Measurements from ENCODE around the gene SERGEF. TPM values are rescaled to one million over a fixed set of nuclear protein-coding genes. Genes with fewer than 3 reads are reported as not detected.

Gene SERGEF
- total RNA-seq, 1 donor from 2014 or later = 26.2 TPM

DNA sequence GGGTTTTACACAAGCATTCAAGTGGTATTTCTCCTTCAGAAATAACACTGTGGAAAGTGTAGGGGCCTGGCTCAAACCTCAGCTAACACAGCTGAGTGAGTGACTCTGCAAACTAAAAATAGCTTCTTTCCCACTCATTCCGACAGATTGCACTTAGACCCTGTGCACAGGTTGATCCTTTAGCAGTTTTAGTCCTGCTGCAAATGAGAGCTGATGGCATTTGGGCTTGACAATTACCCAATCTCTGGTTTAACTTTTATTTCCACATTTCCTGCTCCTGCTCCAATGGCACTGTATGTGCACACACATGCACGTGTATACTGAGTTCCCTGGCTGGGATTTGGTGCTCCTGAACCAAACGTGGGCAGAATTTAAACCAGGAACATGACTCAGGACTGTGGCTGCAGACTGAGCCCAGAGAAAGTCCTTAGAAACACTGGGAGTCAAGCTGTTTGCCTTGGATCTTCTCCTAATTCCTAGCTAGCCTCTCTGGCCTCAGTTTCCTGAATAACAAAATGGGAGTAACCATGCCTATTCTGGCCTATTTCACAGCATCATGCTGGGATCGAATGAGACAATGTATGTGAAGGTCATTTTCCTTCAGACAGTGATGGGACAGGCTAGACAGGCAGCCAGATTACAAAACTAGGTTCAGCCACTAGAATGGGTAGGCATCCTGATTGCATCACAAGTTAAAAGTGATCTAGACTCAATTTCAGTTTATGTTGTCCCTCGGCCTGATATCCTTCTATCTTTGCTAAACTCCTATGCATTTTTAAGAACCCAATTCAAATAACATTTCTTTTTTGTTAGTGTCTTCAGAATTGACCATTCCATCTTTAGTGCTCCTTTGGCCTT lies 58.2 kb downstream of the SERGEF start:
- H3K27ac Mint-ChIP-seq = no peak overlapping the region
- H3K27me3 Mint-ChIP-seq = no peaks in the 10 kb centered on the region
- H3K36me3 Mint-ChIP-seq (ENCODE audit: low read depth) = peaks cover 49% of the 10 kb centered on the region
- intact Hi-C loops (cut with micrococcal nuclease) = no loop called here
- H3K9me3 Mint-ChIP-seq = no peaks in the 10 kb centered on the region
- no peak for DNase-seq
- no peak overlapping the region for H3K4me3 Mint-ChIP-seq
- no peaks in the 10 kb centered on the region for H3K4me1 Mint-ChIP-seq

DNA sequence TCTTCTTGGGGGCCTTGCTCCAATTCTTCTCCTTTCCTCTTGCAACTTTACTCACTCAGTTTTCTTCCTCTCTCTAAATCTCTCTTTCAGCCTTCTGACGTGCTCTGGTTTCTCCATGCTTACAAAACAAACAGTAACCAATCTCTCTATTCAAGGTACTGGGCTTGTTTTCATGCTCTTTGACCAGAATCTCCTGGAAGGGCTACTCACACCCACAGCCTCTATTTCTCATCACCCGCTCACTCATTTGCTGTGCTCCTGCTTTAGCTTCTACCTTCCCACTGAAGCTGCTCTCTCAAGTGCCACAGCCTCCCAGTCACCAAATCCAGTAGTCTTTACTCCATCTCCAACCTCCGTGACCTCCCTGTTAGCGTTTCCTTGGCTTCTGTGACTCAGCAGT lies 60.4 kb downstream of the SERGEF start:
- no peak overlapping the region for H3K27ac Mint-ChIP-seq
- no peak for DNase-seq
- intact Hi-C loops (cut with micrococcal nuclease) = no loop called here
- H3K36me3 Mint-ChIP-seq (ENCODE audit: low read depth) = peaks cover 39% of the 10 kb centered on the region
- H3K4me1 Mint-ChIP-seq = no peaks in the 10 kb centered on the region
- no peaks in the 10 kb centered on the region for H3K9me3 Mint-ChIP-seq
- H3K27me3 Mint-ChIP-seq = no peaks in the 10 kb centered on the region
- no peak overlapping the region for H3K4me3 Mint-ChIP-seq

DNA sequence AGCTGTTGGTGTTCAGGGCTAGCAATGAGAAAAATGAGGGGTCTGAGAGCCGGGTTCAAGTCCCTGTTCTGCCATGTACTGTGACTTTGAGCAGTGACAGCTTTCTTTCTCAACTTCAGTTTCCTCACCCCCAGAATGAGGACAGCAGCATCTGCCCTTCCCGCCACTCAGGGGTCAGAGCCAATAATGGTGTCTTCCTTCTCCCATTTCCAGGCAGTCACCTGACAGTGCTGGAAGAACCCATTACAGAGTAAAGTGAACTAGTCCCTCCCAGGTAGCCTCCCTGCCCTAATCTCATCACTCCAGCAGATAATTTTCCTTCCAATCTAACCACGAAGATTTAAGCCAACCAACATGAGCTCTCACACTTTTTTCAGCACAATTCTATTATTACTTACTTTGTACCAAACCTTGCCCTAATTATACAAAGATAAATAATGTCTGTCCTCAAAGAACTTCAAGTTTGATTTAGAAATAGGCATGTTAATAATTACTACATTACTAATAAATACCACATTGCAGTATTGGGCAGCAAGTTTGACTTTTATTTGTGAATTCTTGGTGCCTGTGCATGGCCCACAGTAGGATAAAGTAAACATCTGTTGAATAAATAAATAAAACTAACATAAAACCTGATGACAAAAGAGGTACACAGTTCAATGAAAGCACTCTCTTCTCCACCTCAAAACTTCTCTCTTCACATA lies 61.0 kb downstream of the SERGEF start:
- Mint-ChIP-seq H3K4me3 (no peak overlapping the region), H3K4me1 (no peaks in the 10 kb centered on the region), H3K27me3 (no peaks in the 10 kb centered on the region), H3K9me3 (no peaks in the 10 kb centered on the region), H3K27ac (no peak overlapping the region), H3K36me3 (ENCODE audit: low read depth) (peaks cover 36% of the 10 kb centered on the region)
- intact Hi-C loops (cut with micrococcal nuclease) = no loop called here
- DNase-seq = no peak

DNA sequence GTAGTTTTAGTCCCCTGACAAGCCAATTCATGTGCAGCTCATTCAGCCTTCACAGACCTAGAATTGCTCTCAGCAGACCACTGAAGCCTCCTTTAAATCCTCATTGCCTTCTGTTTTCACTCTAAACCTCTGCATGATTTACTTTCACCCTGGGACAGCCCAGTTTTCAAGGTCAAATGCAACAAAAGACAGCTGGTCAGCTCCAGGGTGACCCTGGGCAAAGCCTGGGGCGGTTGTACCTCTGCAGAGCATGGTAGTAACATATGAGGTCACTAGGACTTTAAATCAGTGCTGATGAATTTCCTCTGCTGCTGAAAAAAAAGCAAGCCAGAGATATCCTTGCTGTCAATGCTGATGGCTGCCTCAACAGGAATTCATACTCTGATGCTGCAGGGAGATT lies 62.2 kb downstream of the SERGEF start:
- Mint-ChIP-seq H3K4me3 (no peak overlapping the region), H3K9me3 (no peaks in the 10 kb centered on the region), H3K36me3 (ENCODE audit: low read depth) (peaks cover 35% of the 10 kb centered on the region), H3K4me1 (no peaks in the 10 kb centered on the region), H3K27ac (no peak overlapping the region), H3K27me3 (no peaks in the 10 kb centered on the region)
- no peak for DNase-seq
- intact Hi-C loops (cut with micrococcal nuclease) = no loop called here

DNA sequence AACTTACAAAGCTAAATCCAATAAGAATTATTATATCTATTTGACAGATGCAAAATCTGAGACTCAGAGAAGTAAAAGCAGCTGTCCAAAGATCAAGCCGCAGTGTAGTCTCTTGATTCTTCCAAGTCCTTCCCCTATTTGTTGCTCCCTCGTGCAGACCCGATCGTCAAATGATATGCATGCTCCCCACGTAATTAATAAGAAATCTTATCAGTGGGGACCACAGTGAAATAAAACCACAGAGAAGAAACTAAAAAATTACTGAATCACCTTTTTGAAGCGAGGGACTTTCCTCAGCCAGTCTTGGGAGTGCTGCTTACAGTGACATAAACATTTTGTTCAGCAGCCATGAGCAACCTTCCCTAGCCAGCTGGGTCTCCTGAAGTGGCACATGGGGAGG lies 64.6 kb downstream of the SERGEF start:
- no peak overlapping the region for H3K27ac Mint-ChIP-seq
- DNase-seq = no peak
- peaks cover 4% of the 10 kb centered on the region for H3K9me3 Mint-ChIP-seq
- intact Hi-C loops (cut with micrococcal nuclease) = no loop called here
- peaks cover 42% of the 10 kb centered on the region for H3K36me3 Mint-ChIP-seq (ENCODE audit: low read depth)
- H3K4me3 Mint-ChIP-seq = no peak overlapping the region
- no peaks in the 10 kb centered on the region for H3K27me3 Mint-ChIP-seq
- no peaks in the 10 kb centered on the region for H3K4me1 Mint-ChIP-seq

DNA sequence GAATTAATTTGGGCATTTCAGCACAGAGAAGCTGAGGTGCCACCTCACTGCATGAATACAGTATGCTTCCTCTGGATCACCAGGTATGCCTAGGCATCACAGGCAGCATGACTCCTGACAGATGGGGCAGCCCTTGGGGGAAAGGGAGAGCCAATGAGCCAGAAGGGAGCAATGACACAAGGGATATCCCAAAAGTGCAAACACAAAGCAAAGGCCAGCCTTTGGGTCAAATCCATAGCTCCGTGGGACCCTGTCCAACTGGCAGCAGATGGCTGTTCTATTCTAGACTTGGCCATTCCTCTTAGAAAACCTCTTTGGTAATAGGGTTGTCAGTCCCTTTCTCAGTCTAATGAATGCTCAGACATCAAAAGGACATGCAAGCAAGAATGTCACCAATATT lies 73.3 kb downstream of the SERGEF start:
- no peaks in the 10 kb centered on the region for H3K27me3 Mint-ChIP-seq
- no peak overlapping the region for H3K27ac Mint-ChIP-seq
- peaks cover 15% of the 10 kb centered on the region for H3K36me3 Mint-ChIP-seq (ENCODE audit: low read depth)
- DNase-seq = no peak
- H3K4me1 Mint-ChIP-seq = no peaks in the 10 kb centered on the region
- no peak overlapping the region for H3K4me3 Mint-ChIP-seq
- intact Hi-C loops (cut with micrococcal nuclease) = no loop called here
- H3K9me3 Mint-ChIP-seq = peaks cover 4% of the 10 kb centered on the region

DNA sequence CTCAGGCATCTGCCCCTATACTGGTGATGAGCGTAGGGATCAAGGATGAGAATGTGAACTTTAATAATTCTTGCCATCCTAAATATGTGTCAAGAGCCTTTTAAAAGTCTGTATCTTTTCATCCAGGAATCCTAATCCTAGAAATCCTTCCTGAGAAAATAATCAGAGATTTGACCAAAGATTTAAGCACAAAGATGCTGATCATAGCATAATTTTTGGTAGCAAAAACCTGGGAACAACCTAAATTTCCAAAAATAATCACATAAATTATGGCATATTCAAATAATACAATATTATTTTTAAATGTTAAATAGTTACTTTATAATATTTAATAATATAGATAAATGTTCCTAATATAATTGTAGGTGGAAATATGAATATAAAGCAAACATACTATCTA lies 76.1 kb downstream of the SERGEF start:
- intact Hi-C loops (cut with micrococcal nuclease) = no loop called here
- H3K27ac Mint-ChIP-seq = no peak overlapping the region
- H3K4me3 Mint-ChIP-seq = no peak overlapping the region
- H3K4me1 Mint-ChIP-seq = no peaks in the 10 kb centered on the region
- H3K9me3 Mint-ChIP-seq = no peaks in the 10 kb centered on the region
- no peak for DNase-seq
- no peaks in the 10 kb centered on the region for H3K27me3 Mint-ChIP-seq
- peaks cover 6% of the 10 kb centered on the region for H3K36me3 Mint-ChIP-seq (ENCODE audit: low read depth)

DNA sequence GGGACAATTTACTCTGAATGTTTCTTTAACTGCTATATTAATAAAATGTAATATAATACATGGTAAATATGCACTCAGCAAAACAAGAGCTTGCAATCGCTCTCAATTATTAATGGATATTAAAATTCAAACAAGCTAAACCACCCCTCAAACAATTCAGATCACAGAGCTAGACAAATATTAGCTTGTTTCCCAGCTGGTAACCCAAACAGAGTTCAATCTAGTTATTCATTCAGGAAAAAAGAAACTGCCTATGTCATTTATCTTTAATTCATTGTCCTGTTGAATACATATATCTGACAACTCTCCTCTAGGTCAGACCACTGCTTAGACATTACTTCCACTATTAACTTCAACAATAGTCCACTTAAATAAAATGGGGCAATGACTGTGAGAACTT lies 78.7 kb downstream of the SERGEF start:
- Mint-ChIP-seq H3K4me3 (no peak overlapping the region), H3K27ac (no peak overlapping the region), H3K9me3 (no peaks in the 10 kb centered on the region), H3K4me1 (no peaks in the 10 kb centered on the region), H3K36me3 (ENCODE audit: low read depth) (peaks cover 5% of the 10 kb centered on the region), H3K27me3 (no peaks in the 10 kb centered on the region)
- DNase-seq = no peak
- intact Hi-C loops (cut with micrococcal nuclease) = no loop called here

DNA sequence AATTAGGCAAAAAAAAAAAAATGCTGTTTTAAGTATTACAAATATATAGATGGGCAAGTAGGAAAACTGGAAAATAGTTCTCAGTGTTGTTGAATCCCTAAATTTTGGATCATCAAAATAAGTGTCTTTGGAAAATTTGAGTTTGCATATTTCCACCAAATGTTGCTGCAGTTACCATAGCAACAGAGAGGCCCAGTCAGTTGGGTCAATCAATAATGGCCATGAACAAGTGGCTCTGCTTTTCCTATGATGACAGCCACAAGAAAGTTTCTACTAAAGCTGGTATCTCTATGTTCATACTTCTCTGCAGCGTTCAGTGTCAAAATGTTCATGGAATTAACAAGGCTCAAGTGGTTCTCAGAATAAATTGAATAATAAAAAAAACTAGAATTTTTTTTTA lies 79.1 kb downstream of the SERGEF start:
- Mint-ChIP-seq H3K4me3 (no peak overlapping the region), H3K27me3 (no peaks in the 10 kb centered on the region), H3K36me3 (ENCODE audit: low read depth) (peaks cover 6% of the 10 kb centered on the region), H3K9me3 (no peaks in the 10 kb centered on the region), H3K27ac (no peak overlapping the region), H3K4me1 (no peaks in the 10 kb centered on the region)
- no peak for DNase-seq
- intact Hi-C loops (cut with micrococcal nuclease) = no loop called here

DNA sequence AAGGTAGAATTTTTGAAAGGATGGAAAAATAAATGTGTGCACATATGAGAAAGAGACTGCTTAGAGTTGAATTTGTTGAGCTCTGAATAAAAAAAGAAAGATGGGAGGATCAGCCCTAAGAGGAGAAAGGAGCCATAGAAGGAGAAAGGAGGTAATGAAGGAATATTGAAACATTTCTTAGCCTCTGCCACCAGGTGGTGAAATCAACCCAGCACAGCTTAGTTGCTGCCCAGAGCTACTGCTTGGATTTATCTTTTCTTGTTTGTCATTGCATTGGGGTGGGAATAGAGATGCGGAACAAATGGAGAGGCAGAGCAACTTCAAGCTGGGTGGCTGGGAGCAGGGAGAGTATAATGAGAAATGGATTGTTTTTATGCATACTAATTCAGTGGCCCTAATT lies 80.4 kb downstream of the SERGEF start:
- intact Hi-C loops (cut with micrococcal nuclease) = no loop called here
- Mint-ChIP-seq H3K27ac (no peak overlapping the region), H3K4me1 (no peaks in the 10 kb centered on the region), H3K4me3 (no peak overlapping the region), H3K9me3 (no peaks in the 10 kb centered on the region), H3K27me3 (no peaks in the 10 kb centered on the region), H3K36me3 (ENCODE audit: low read depth) (peaks cover 8% of the 10 kb centered on the region)
- no peak for DNase-seq

DNA sequence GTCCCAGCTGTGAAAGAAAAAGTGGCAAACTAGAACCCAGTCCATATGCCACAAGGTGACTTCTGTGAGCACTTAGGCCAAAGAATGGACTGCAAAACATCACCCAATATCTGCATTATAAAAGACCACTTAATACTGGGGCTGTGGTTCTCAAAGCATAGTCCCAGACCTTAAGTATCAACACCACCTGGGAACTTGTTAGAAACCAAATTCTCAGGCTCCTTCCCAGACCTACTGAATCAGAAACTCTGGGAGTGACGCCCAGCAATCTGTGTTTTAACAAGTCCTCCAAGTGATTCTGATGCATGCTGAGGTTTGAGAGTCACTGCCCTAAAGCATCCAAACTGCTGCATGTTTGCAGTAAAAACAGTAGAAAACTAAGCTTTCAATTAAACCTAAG lies 81.3 kb downstream of the SERGEF start:
- Mint-ChIP-seq H3K27me3 (no peaks in the 10 kb centered on the region), H3K9me3 (no peaks in the 10 kb centered on the region), H3K27ac (no peak overlapping the region), H3K36me3 (ENCODE audit: low read depth) (peaks cover 8% of the 10 kb centered on the region), H3K4me1 (no peaks in the 10 kb centered on the region), H3K4me3 (no peak overlapping the region)
- intact Hi-C loops (cut with micrococcal nuclease) = no loop called here
- DNase-seq = no peak

DNA sequence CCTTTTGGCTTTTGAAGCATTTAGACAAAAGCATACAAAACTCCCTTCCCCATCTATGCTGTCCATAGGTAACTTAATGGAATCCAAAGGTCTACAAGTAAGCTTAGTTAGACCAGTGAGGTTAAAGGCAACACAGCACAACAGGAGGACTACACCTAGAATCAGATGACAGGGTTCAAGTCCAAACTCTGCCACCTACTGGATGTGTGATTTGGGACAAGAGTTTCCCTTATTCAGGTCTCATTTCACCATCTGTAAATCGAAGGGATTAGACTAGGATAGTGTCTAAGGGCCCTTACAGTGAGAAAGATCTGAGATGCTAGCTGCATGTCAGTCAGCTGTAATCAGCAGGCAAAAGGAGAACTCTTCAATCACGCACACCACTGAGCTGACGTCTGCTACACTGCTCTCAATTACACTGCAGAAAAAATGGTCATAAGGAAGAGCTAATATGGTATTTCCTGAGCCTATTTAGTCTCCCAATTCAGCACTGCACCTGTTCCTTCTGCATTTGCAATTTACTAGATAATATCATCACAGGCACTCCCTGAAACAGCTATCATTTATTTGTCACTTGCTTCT lies 82.2 kb downstream of the SERGEF start:
- no peak overlapping the region for H3K4me3 Mint-ChIP-seq
- no peak for DNase-seq
- H3K36me3 Mint-ChIP-seq (ENCODE audit: low read depth) = peaks cover 8% of the 10 kb centered on the region
- intact Hi-C loops (cut with micrococcal nuclease) = no loop called here
- H3K9me3 Mint-ChIP-seq = no peaks in the 10 kb centered on the region
- no peaks in the 10 kb centered on the region for H3K27me3 Mint-ChIP-seq
- H3K27ac Mint-ChIP-seq = no peak overlapping the region
- H3K4me1 Mint-ChIP-seq = no peaks in the 10 kb centered on the region

DNA sequence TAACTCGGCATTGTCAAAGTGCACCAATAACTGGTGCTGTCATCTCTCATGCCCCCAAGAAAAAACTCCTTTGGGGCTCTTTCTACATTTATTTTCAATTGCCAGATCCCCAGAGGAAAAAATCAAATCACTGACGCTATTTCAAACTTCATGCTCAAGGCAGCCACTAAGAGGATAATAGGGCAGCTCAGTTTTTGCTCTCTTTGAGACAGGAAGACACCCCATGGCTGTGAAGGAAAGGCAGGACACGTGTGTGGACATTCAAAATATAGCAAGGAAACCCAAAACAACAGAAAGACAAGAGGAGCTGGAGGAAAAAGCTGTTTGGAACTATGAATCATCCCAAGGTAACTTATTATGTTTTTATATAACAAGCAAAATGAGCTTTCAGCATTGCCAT lies 83.7 kb downstream of the SERGEF start:
- intact Hi-C loops (cut with micrococcal nuclease) = no loop called here
- no peak for DNase-seq
- Mint-ChIP-seq H3K27me3 (no peaks in the 10 kb centered on the region), H3K9me3 (no peaks in the 10 kb centered on the region), H3K4me3 (no peak overlapping the region), H3K36me3 (ENCODE audit: low read depth) (peaks cover 8% of the 10 kb centered on the region), H3K27ac (no peak overlapping the region), H3K4me1 (no peaks in the 10 kb centered on the region)

DNA sequence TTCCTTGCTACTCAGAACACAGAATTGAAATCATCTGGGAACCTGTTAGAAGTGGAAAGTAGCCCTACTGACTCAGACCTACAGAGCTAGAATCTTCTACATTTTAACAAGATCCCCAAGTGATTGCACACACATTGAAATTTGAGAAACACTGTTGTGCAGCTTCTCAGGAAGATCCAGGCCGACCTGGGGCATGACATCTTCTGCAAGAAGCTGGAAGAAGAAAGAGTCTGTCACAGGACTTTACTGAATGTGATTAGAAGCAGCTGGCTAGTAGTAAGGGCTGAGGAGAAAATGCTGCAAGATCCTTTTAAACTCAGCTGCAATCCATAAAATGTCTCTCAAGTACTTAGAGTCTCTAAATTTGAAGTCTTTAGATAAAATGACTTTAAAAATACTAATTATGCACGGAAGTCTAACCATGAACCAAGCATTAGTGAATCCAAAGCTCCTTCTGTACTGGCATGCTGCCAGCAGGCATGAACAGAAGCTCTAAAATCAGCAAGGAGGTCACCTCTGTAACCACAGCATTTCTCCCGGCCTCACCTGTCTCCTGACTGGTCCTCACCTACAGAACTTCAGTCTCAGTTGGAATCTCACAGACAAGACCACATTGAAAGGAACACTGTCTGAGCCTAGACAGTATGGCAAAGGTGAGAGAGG lies 85.0 kb downstream of the SERGEF start:
- Mint-ChIP-seq H3K4me1 (no peaks in the 10 kb centered on the region), H3K36me3 (ENCODE audit: low read depth) (peaks cover 8% of the 10 kb centered on the region)
- intact Hi-C loops (cut with micrococcal nuclease) = no loop called here

More for the DNA sequence above, 85.0 kb downstream of the SERGEF start:
- H3K4me3 Mint-ChIP-seq = no peak overlapping the region
- H3K9me3 Mint-ChIP-seq = no peaks in the 10 kb centered on the region
- DNase-seq = no peak
- H3K27me3 Mint-ChIP-seq = no peaks in the 10 kb centered on the region
- H3K27ac Mint-ChIP-seq = no peak overlapping the region
